GM18519 (cell line): ENCODE data around the gene ACOXL.

Source experiments
- ATAC-seq: cut with Tn5 transposase; IDR thresholded peaks from one replicate; pipeline ENCODE4 v1.9.1; 2021; ENCODE audit warnings: mild to moderate bottlenecking, moderate library complexity; ENCODE audit not compliant: unreplicated experiment, low FRiP score

ACOXL gene

DNA sequence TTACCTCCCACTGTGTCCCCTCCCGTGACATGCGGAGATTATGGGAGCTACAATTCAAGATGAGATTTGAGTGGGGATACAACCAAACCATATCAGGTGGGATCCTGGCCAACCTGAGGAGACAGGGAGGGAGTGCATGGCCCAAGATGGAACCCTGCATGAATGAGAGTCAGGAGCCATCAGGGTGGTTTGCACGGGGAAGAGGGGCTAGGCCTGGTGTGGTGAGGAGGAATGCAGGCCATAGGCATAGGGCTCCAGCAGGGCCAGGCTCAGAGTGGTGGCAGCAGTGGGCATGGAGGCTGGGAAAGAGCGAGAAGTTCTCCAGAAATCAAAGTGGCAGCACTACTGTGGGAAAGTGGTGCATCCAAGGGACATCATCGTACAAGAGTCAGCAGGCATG, 314.3 kb downstream of the ACOXL start:
- no peak for ATAC-seq

DNA sequence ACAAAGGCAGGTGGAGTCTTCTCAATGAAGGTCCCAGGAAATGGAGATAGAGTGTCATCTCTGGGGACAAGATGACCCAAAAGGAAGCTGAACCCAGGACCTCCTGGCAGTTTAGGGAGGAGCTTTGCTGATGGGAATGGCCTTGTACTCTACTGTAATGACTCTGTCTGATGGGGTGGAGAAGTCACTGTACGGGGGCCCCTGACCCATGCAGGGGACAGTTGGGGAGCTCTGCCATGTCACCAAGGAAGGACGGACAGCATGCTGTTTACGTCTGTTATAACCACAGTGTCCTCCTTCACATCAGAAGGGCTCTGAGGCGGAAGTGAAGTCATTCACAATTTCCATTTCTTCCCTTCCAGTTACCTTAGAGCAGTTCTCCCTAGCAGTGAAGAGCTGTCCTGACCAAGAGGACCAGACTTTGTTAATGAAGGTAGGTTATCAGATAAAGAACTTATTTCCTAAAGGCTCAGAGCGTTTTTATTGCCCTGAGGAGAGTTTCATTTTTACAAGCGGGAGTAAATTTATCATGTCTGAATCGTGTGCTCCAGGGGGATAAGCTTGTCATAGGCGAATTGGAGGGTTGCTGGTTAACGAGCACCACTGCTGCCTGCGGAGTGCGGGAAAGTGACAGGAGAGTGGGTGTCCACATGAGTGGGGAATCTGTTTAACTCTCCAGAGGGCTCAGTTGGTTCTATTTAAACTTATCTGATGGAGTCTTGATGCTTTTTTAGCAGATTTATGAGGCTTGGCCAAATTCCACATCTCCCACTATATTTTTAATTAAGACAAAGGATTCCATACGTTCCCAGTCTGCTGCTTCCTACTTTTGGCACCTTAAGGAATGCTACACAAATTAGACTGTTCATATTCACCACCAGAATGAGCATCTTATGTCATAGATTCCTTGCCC, 316.7 kb downstream of the ACOXL start:
- ATAC-seq, result no peak

DNA sequence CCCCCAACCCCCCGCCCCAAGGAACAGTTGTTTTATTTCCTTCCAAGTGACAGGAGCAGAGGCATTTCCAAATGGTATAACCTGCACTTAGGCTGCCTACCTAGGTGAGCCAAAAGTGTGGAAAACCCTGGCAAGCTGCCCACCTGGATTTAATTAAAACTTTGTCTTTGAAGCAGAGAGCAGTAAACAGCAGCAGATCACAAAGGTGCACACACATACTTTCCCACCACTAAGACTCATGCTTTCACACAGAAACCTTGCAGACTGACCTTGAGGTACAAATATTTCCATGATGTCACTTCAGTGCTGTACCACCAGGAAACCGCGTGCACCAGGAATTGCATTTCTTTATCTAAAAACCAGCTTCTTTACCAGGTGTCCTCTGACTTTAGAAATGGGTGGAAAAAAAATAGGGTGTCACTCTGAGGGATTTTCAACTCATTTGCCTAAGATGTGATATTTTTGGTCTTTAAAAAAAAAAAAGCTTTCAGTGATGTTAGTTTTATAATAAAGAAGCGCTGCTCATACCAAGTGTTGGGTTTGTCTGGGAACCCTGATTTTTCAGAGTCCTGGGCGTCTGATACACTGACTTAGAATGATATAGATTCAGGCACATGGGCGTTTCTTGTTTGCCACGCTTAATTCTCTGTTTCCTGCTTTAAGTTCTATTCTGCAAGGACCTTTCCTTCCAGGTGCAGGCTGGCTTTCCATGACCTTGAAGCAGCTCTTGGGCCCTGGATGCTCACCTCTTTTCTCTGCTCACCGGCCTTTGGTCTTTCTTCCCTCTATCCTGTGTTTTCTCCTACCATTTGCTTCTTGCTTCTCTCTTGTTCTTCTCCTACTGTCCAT, 317.6 kb downstream of the ACOXL start:
- ATAC-seq, result peak; percentile 40

DNA sequence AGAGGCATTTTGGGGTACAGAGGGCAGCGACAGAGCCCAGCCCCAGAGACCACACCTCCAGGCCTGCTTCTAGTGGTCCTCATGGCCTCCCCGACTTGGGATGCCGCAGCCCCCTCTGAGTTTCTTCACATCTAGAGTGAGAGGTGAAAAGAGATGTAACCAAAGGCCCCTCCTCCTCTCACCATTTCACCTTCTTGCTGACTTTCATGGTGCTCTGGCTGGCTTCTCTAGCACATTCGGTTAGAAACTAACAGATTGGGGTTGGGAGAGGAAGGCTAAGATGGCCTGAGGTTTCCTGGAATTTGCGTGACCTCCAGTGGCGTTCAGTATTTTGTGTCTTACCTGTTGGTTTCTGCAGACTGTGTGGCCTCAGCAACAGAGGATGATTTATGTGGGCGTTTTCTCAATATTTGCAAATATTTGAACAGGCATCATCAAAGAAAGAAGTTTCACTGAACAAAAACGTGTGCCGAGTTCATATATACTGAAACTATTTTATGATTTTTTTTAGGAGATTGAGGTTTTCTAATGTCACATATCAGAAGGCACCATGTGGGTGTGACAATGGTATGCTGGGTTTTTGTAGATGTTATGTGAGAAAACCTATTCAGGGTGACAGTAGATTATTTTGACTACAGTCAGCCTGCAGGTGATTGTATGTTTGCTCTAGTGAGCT, 318.5 kb downstream of the ACOXL start:
- no peak for ATAC-seq

DNA sequence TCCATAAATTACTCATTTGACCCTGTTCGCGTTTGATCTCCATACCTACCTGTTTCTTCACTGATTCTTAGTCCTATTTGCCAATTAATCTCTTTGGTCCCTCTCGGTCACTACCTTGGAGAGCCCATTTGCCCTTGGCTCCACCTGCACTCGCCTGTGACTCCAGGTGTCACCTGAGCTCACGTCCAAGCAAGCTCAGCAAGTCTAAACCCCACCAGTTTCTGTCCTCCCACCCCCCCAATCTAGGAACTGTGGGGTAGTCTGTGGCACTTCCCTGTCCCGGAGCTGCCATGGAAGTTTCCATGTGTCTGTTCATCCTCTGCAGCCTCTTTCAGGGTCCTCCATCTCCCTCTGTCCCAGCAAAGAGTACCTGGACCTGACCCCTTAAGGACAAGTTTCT, 320.2 kb downstream of the ACOXL start:
- ATAC-seq, result no peak

DNA sequence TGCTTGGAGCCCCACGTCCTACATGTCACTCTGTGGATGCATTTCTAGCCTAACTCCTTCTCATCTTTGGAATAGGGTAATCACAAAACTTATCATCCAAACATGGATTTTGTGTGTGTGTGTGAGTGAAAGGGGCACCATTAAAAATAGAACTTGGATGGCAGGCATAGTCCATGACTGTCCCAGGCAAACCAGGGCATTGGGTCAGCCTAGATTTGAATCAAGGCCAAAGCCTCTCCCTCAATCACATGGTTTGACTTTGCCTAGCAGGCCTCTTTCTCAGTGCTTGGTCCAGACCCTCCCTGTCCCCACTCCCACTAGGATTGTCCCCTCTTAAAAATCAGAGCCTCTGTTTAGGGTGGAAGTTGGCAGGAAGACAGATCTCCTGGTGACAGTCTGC, 320.9 kb downstream of the ACOXL start:
- no peak for ATAC-seq

DNA sequence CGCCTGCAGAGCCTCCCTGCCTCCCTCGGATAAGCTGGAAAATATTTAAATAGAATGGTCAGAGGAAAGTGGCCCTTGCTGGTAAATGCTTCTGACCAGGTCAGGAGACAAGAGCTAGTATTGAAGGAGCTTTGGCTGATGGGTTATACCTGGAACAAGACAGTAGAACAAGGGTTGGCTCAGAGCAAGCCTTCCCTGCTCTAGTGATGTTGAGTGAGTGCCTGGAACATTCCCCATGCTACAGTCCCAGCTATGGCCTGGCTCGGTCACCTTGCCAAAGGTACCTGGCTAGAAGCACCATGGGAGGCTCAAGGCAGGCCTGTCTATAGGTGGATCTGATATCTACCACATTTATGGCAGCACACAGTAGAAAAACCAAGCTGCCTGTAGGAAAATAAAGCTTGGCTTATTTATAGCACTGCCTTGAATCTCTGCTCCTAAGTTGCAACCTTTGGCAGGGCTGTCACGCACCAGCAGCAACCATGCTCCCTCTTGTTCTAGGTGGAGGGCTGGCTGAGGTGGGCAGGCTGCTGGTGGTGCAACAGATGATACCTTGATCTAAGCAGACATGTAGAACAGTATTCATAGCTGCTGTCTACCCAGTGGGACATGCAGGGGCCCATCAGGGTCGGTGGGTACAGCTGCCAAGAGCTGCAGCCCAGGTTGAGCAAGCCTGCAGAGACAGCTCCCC, 321.6 kb downstream of the ACOXL start:
- no peak for ATAC-seq

DNA sequence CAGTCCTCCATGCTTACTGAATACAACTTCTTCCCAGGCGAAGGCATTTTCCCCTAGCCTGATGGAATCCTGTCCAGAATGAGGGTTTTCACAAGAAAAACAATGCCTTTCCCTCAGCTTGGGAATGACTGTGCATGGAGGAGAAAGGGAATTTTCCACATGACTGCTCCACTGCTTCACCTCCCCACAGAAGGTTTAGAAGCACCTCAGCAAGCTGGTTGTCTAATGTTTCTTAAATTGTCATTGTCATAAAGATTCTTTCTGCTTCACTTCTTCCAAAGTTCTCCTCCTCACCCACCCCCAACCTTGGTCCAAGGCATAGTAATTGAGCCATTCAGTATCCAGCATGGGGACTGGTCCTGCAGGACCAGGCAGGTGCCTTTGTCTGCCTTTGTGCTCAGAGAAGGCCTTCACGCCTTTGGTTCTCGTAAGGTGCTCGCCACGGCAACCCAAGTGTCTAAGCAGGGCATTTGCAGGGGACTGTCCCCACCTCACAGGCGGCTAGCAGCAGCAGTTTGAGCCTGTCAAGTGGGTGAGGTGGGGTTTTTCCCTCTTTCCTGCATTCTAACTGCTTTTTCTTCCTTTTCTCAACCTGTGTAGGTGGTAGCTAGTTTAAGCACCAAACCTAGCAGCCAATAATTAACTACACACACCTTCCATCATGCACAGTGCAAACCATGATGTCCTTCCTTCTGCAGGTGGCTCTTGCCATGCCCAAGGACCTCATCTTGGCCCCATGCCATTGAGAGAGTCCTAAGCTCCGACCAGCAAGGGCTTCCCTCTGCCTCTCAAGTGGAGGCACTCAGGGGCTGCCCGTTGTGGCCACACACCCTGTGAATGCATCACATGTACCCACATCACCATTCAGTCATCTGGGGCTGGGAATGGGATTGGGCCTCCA, 322.7 kb downstream of the ACOXL start:
- ATAC-seq, result no peak

DNA sequence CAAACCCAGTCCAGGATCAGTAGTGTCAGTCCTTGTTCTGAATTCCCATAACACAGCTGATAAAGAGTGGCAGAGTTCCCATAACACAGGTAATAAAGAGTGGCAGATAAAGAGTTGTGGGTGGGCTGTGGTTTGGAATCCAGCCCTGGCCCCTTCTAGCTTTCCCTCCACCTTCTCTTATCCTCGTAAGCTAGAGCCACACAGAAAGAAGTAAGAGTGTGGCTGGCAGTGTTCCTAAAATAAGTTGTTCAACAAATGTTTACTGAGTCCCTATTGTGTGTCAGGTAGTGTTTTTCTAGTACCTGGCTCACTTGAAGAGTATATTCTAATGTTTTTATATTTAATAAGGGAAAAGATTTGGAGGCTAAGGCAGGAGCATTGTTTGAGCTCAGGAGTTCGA, 323.4 kb downstream of the ACOXL start:
- no peak for ATAC-seq

DNA sequence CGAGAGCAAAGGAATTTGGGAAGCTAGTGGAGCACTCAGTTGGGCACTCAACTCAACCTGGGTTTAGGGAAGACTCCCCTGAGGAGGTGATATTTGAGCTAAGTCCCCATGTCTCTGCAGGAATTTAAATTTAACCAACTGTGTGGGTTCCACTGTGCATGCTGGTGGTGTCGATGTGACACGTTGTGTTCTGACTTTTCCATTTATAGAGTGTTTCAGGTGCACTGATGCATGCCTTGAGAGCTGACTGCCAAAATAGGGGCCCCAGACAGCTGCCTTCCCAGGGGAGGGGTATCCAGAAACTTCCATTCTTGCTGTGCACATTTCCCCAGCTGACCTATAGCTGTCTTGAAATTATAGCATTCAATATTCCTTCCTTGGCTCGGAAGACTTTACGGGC, 324.7 kb downstream of the ACOXL start:
- ATAC-seq, result no peak

DNA sequence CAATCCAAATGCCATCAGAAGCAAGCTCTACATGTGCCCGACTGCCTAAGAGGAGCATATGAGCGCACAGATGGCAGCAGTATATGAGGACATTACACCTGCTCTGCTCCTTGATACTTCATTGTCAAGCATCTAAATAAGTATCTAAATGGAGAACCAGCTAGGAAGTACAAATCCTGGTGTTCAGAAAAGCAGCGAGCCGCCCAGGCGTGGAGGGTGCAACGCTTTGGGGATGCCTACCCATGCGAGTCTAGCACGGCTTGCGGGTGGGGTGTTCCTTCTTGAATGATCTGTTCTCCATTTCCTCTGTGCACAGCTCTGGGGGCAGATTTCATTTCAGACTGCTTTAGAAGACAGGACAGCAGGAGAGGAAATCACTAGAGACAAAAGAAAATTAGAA, 325.3 kb downstream of the ACOXL start:
- ATAC-seq, result no peak

DNA sequence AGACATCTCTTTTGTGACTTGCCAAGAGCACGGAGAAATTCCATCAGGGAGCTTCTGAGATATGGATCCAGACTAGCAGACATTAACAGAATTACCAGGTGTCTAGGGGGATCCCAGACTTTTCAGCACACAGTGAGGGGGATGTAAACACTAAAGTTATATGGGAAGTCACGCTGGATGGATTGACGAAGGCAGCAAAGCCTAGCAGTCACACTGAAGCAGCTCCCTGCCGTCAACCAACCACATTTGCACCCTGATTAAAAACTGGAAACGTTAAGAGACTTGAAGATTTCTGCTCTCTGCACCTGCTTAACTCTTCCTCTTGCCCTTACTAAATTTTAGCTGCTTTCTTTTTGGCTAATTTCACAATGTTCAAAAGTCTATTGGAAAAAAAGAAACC, 325.9 kb downstream of the ACOXL start:
- ATAC-seq, result no peak

DNA sequence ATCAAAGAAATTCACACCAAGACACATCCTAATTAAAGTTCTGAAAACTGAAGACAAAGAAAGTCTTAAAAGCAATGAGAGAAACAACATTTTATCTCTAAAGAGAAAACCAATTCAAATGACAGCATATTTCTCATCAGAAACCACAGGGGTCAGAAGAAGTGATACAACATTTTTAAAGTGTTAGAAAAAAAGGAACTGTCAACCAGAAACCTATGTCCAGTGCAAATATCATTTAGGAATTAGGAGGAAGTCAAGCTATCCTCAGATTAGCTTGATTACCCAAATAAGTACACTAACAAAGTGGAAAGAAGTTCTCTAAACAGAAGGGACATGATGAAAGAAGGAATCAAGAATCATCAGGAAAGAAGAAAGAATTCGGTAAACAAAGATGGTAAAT, 328.8 kb downstream of the ACOXL start:
- ATAC-seq, result no peak

DNA sequence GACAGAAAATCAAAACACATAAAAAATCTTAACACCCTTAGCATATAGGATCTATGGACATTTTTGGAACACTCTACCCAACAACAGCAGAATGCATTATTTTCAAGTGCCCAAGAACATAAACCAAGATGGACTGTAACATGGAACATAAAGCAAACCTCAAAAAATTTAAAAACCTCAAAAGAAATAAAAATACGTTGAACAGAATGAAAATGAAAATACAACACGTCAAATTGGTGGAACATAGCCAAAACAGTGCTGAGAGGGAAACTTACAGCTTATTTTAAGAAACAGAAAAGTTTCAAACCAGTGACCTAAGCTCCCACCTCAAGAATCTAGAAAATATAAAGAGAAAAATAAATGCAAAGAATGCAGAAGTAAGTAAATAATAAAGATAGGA, 330.0 kb downstream of the ACOXL start:
- ATAC-seq, result no peak

DNA sequence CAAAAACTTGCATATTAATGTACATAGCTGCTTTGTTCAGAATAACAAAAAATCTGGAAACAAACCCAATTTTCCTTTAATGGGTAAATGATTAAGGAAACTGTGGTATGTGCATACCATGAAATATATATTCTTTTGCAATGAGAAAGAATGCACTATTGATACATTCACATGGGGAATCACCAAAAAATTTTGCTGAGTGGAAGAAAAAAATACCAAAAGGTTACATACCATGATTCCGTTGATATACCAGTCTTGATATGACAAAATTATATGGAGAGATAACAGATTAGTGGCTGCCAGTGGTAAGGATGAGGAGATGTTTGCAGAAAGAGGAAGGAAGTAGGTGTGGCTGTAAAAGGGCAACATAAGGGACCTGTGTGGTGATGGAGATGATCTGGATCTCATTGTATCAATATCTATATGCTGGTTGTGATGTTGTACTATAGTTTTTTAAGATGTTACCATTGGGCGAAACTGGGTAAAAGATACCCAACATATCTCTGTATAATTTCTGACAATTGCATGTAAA, 333.8 kb downstream of the ACOXL start:
- no peak for ATAC-seq

DNA sequence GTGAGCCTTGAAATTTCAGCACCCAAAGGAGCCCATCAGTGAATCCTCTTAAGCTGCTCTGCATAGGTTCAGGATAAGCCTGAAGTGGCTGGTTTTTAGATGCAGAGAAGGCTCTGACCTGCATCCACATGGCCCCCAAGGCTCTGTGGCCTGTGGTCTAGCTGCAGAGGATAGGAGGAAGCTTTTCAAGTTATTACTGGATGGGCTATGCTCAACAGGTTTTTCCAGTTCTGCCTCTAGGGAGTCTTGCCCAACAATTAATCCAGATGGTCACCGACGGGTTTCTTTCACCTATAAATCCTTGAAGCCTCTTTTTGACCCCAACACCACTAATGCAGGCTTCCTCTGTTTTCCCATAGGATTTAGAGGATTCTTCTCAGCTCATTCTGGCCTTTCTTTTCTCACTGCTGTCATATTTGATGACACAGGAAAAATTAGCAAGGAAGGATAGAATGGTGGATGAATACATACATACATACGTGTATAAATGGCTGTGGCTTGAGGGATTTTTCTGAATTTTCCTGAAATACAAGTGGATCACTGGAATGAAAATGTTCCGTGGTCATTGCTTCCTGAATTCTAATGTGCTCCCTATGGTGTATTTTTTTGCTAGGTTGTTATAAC, 336.2 kb downstream of the ACOXL start:
- ATAC-seq, result no peak

DNA sequence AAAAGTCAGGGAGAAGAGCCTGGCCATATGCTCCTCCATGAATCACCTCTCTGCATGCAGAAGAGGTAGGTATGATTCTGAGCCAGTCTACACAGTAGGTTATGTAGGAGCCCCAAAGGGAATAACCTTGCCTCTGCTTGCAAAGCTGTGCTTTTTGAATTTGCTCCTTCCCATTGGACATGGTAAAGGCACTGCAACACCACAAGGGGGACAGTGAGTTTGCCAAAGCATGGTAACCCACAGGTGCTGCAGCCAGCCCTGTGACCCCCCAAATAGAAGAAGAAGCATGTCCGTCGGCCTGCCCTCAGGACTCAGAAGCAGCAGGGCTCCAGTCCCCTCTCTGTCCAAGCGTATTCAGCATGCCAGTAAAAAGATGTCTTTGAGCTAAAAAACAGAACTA, 337.3 kb downstream of the ACOXL start:
- ATAC-seq, result no peak

DNA sequence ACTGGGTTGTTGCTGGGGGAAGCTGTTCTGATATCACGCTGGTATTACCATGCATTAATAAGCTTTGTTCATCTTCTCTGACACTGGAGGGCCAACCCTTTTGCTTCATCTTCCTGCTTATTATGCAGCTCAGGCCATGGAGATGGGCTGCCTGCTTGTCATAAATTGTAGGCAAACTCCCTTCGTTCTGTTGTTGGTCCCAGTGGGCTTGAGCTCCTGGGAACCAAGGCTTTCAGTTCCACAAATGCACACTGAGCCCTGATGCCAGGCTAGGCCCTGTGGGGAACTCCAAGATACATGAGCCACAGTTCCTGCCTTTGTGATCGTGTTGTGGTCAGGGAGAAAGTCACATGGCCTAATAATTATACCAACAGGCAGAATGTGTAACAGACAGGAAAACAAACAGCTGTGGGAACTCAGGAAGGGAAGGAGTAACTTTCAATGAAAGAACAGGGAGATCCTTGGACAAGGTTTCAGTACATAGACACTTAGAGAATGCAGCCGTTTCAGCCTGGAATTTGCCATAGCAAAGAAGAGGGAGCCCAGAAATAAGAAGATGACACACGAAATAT, 339.3 kb downstream of the ACOXL start:
- no peak for ATAC-seq
